HCT116 (cell line): ENCODE measurements around the gene GTPBP1. TPM values are rescaled to one million over a fixed set of nuclear protein-coding genes. Genes with fewer than 3 reads are reported as not detected.

ENCODE experiments used
- ATAC-seq: fragments of 200-7000 bp; cut with Tn5 transposase; 2 replicates; pipeline ENCODE4 v1.9.1; 2020; ENCODE audit warnings: mild to moderate bottlenecking, moderate library complexity
- BruUV-seq: library from RNA; stranded (reverse); fragments of 400-500 nt; replicated peaks from 2 replicates; lab custom pipeline; 2021; lab: Mats Ljungman, UMichigan
- CTCF ChIA-PET: fragments of 300-600 bp; sonication (Branson Sonifier 250); formaldehyde crosslinking; loops from one replicate; lab custom pipeline; 2021; ENCODE audit warnings: antibody characterized with exemption; lab: Charles Lee
- POLR2A ChIA-PET: fragments of 300-600, 350-600 bp; sonication (Branson Sonifier 250); formaldehyde crosslinking; loops from one replicate; lab custom pipeline; 2021; ENCODE audit warnings: antibody characterized with exemption; lab: Charles Lee
- RAD21 ChIA-PET, 2 experiments: fragments of 300-600 bp; sonication (Branson Sonifier 250); formaldehyde crosslinking; loops; one replicate each; lab custom pipeline; 2023; ENCODE audit warnings: low total read pairs in 2 of 2; ENCODE audit not compliant: uncharacterized antibody in 2 of 2, unreplicated experiment in 2 of 2, low non-redundant PET in 1 of 2; lab: Charles Lee
- DNase-seq: peaks from one replicate; pipeline ENCODE4 v3.0.0-alpha.2; 2010; ENCODE audit warnings: low read depth, low spot score
- H2AFZ ChIP-seq: fragments of 200-600 bp; shearing (Covaris generic), sonication (generic); 2 replicates; pipeline ENCODE4 v1.6.1; 2017; ENCODE audit warnings: low read depth, mixed run types, mixed read lengths, antibody characterized with exemption, low read length; ENCODE audit not compliant: poor library complexity, severe bottlenecking
- H3K27ac ChIP-seq: 2 replicates; pipeline ENCODE4 v1.5.1; 2012; ENCODE audit warnings: low read depth, low read length
- H3K27me3 ChIP-seq: fragments of 200-600 bp; sonication (generic); 2 replicates; pipeline ENCODE4 v1.6.1; 2016; ENCODE audit warnings: mixed run types, low read length, mixed read lengths; ENCODE audit not compliant: insufficient read depth
- H3K36me3 ChIP-seq, 2 experiments: fragments of 200-500 bp in 1 of 2; fragments of 200-600 bp in 1 of 2; sonication (Bioruptor generic) in 1 of 2; sonication (generic) in 1 of 2; 2 replicates each; pipeline versions ENCODE4 v1.5.1 to v1.6.1; 2014 to 2016; ENCODE audit warnings: low read length in 2 of 2, inconsistent platforms in 1 of 2, mixed read lengths in 1 of 2, mixed run types in 1 of 2; ENCODE audit not compliant: insufficient read depth in 2 of 2, control insufficient read depth in 1 of 2
- H3K4me1 ChIP-seq, 2 experiments: fragments of 200-600 bp in 1 of 2; sonication (generic) in 1 of 2; 2 replicates each; pipeline versions ENCODE4 v1.5.1 to v1.6.1; 2012 to 2017; ENCODE audit warnings: low read length in 2 of 2, inconsistent platforms in 1 of 2, mild to moderate bottlenecking in 1 of 2, mixed read lengths in 1 of 2, mixed run types in 1 of 2, moderate library complexity in 1 of 2; ENCODE audit not compliant: insufficient read depth in 2 of 2, control insufficient read depth in 1 of 2
- H3K4me2 ChIP-seq: fragments of 200-600 bp; sonication (generic); 2 replicates; pipeline ENCODE4 v1.6.1; 2017; ENCODE audit warnings: mixed run types, low read length, mixed read lengths
- H3K4me3 ChIP-seq, 2 experiments: fragments of 200-600 bp in 1 of 2; sonication (generic) in 1 of 2; replicated peaks in 1 of 2; 2 replicates each; pipeline ENCODE4 v1.5.1; 2011 to 2016; ENCODE audit warnings: low read length in 2 of 2, control low read depth in 1 of 2, low read depth in 1 of 2, mild to moderate bottlenecking in 1 of 2, mixed read lengths in 1 of 2, mixed run types in 1 of 2
- H3K79me2 ChIP-seq: fragments of 200-600 bp; sonication (generic); 2 replicates; pipeline ENCODE4 v1.6.1; 2017; ENCODE audit warnings: mild to moderate bottlenecking, mixed run types, low read length, moderate library complexity, mixed read lengths; ENCODE audit not compliant: insufficient read depth
- H3K9ac ChIP-seq: fragments of 200-600 bp; sonication (generic); 2 replicates; pipeline ENCODE4 v1.6.1; 2016; ENCODE audit warnings: low read length, mixed read lengths
- H3K9me2 ChIP-seq: fragments of 200-600 bp; sonication (generic), shearing (Covaris generic); 2 replicates; pipeline ENCODE4 v1.6.1; 2017; ENCODE audit warnings: mixed run types, mild to moderate bottlenecking, moderate library complexity; ENCODE audit not compliant: insufficient read depth
- H3K9me3 ChIP-seq, 2 experiments: fragments of 200-500 bp in 1 of 2; fragments of 200-600 bp in 1 of 2; sonication (Bioruptor generic) in 1 of 2; sonication (generic) in 1 of 2; 2 replicates each; pipeline ENCODE4 v1.6.1; 2014 to 2017; ENCODE audit warnings: low read length in 2 of 2, mixed read lengths in 2 of 2, inconsistent platforms in 1 of 2, low read depth in 1 of 2, mild to moderate bottlenecking in 1 of 2, mixed run types in 1 of 2, moderate library complexity in 1 of 2; ENCODE audit not compliant: control insufficient read depth in 1 of 2, insufficient read depth in 1 of 2
- H4K20me1 ChIP-seq: fragments of 200-600 bp; sonication (generic), shearing (Covaris generic); 2 replicates; pipeline ENCODE4 v1.6.1; 2017; ENCODE audit warnings: mixed run types, mild to moderate bottlenecking, moderate library complexity; ENCODE audit not compliant: insufficient read depth
- CBX3 ChIP-seq: IDR thresholded peaks from 2 replicates; pipeline ENCODE4 v1.6.1; 2012; ENCODE audit warnings: low read depth
- EGR1 ChIP-seq: IDR thresholded peaks from 2 replicates; pipeline ENCODE4 v1.6.1; 2012; ENCODE audit warnings: low read depth
- ELF1 ChIP-seq: IDR thresholded peaks from 2 replicates; pipeline ENCODE4 v1.6.1; 2012; ENCODE audit warnings: low read depth, borderline replicate concordance
- EZH2 ChIP-seq: fragments of 200-600 bp; sonication (generic); IDR thresholded peaks from 2 replicates; pipeline ENCODE4 v1.6.1; 2017; ENCODE audit warnings: antibody characterized with exemption, mixed run types
- JUND ChIP-seq: IDR thresholded peaks from 2 replicates; pipeline ENCODE4 v1.6.1; 2012
- POLR2A ChIP-seq: IDR thresholded peaks from 2 replicates; pipeline ENCODE4 v1.7.0; 2011; ENCODE audit warnings: borderline replicate concordance; ENCODE audit not compliant: insufficient read depth, insufficient read length; ENCODE audit errors: extremely low read depth
- POLR2AphosphoS5 ChIP-seq: IDR thresholded peaks from 2 replicates; pipeline ENCODE4 v1.6.1; 2011; ENCODE audit warnings: mild to moderate bottlenecking, low read depth, low read length, moderate library complexity
- RAD21 ChIP-seq: IDR thresholded peaks from 2 replicates; pipeline ENCODE4 v1.6.1; 2012; ENCODE audit warnings: low read depth, mild to moderate bottlenecking
- SIN3A ChIP-seq: IDR thresholded peaks from 2 replicates; pipeline ENCODE4 v1.6.1; 2012; ENCODE audit warnings: low read depth
- SP1 ChIP-seq: IDR thresholded peaks from 2 replicates; pipeline ENCODE4 v1.6.1; 2012; ENCODE audit warnings: low read depth
- SRF ChIP-seq: IDR thresholded peaks from 2 replicates; pipeline ENCODE4 v1.6.1; 2012; ENCODE audit warnings: low read depth
- YY1 ChIP-seq: IDR thresholded peaks from 2 replicates; pipeline ENCODE4 v1.6.1; 2011; ENCODE audit warnings: low read length, low read depth, moderate library complexity, mild to moderate bottlenecking; ENCODE audit not compliant: insufficient replicate concordance; ENCODE audit errors: extremely low read depth
- ZFX ChIP-seq: fragments of 450-650 bp; IDR thresholded peaks from 2 replicates; pipeline ENCODE4 v1.6.1; 2017
- ZNF274 ChIP-seq: fragments of 200-500 bp; sonication (Bioruptor generic); IDR thresholded peaks from 2 replicates; pipeline ENCODE4 v1.6.1; 2014; ENCODE audit warnings: mild to moderate bottlenecking, low read depth, low read length, inconsistent platforms
- intact Hi-C: fragments of 100-400 bp; cut with micrococcal nuclease; formaldehyde crosslinking; loops from 2 replicates; pipeline ENCODE4 v1.10.0; 2022
- total RNA-seq: library from RNA; stranded (reverse); gene quantifications from one replicate; pipeline ENCODE4 v1.2.1, GENCODE V29; 2021; ENCODE audit not compliant: unreplicated experiment
- TF ChIP-seq, protein P1 (sequence below): IDR thresholded peaks from 2 replicates; pipeline ENCODE4 v1.6.1; 2011; ENCODE audit warnings: mild to moderate bottlenecking, low read length, moderate library complexity; ENCODE audit not compliant: insufficient replicate concordance; ENCODE audit errors: extremely low read depth
- TF ChIP-seq, protein P2 (sequence below): IDR thresholded peaks from 2 replicates; pipeline ENCODE4 v1.6.1; 2012
- TF ChIP-seq, protein P3 (sequence below), 3 experiments: fragments of 200-600 bp in 1 of 3; sonication (generic) in 1 of 3; IDR thresholded peaks in 2 of 3; conservative IDR thresholded peaks in 1 of 3; 2 replicates each; pipeline ENCODE4 v1.5.1; 2012 to 2017; ENCODE audit warnings: low read depth in 2 of 3, low read length in 2 of 3, antibody characterized with exemption in 1 of 3, borderline replicate concordance in 1 of 3, control low read depth in 1 of 3, mild to moderate bottlenecking in 1 of 3, mixed read lengths in 1 of 3, mixed run types in 1 of 3, moderate library complexity in 1 of 3; ENCODE audit not compliant: insufficient read depth in 1 of 3
- TF ChIP-seq, protein P4 (sequence below): IDR thresholded peaks from 2 replicates; pipeline ENCODE4 v1.6.1; 2012; ENCODE audit warnings: low read depth
- TF ChIP-seq, protein P5 (sequence below): IDR thresholded peaks from 2 replicates; pipeline ENCODE4 v1.6.1; 2012

GTPBP1 gene
- total RNA-seq, 1 experiment from 2014 or later, result 48.2 TPM

DNA sequence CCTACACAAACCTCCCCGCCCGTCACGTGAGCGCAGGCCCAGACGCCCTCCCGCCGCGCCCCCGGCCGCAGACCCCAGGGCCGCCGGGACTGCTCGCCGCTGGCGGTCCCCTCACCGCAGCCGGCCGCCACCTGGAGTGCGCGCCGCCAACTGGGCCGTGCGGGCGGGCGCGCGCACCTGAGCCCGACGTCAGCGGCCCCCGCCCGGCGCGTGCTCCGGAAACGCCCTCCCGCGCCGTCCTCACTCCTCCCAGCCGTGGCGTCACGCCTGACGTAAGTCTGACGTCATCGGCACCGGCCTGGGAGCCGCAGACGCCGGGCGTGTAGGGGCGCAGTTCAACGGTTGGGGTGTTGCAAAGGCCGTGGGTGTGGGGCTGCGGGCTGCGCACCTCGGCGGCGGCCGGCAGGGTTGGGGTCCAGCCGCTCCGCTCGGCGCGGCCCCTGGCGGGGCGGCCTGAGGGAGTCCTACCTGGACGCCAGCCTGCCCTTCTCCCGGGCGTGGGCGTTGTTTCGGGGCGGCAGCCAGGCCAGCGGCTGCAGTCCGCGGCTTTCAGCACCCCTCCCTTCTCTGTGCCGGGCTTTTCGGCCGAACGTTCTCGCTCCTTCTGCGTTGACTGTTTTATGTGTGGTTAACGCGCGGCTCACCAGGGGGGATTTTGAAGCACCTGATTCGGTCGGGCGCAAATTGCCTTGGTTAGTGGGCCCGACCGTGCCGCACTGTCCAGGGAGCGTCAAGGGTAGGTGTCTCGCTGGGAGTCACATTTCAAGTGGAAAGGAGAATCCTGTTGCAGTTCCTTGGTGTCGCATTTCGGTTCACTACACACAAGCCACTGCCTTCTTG, 4.7 kb upstream of the GTPBP1 start, which contains the start of gene JOSD1:
JOSD1 (minus strand) TSS at position 155 of the 840 bp plus-strand sequence. CDS start 956 bp downstream, outside the sequence.
- no peaks in the 10 kb centered on the region for H3K27me3 ChIP-seq
- peaks cover 32 to 68% of the 10 kb centered on the region in 2 experiments for H3K4me1 ChIP-seq
- peak within 1 kb of the TSS; percentile 98 for H3K9ac ChIP-seq
- peaks cover 0 to 10% of the 10 kb centered on the region in 2 experiments; a peak in 2 of 4 replicates for H3K36me3 ChIP-seq
- ChIA-PET POLR2A (interaction anchor here (0.7 to 1.7 kb wide), 2 partner anchors 17 to 642 kb away, joined by 4 to 8 read pairs; no protein-coding TSS in a partner anchor), RAD21 (no interaction called here), CTCF (no interaction called here)
- ATAC-seq (peak; percentile 39), DNase-seq (peak; percentile 87)
- intact Hi-C loops, result no loop called here
- H3K4me3 ChIP-seq, result peak within 1 kb of the TSS; percentile 74 to 90
- peak within 1 kb of the TSS; percentile 95 for H3K4me2 ChIP-seq
- H2AFZ ChIP-seq, result no peak within 1 kb of the TSS
- H3K79me2 ChIP-seq, result peaks cover 47% of the 10 kb centered on the region
- peak within 1 kb of the TSS; percentile 88 for H3K27ac ChIP-seq
- no peaks in the 10 kb centered on the region for H3K9me3 ChIP-seq
- no TSS peak for BruUV-seq
- H4K20me1 ChIP-seq, result no peaks in the 10 kb centered on the region
- H3K9me2 ChIP-seq, result no peaks in the 10 kb centered on the region
- TF ChIP-seq POLR2A (peak; percentile 91), RAD21 (no peak), CBX3 (peak; percentile 9; the same call in 1 of the 2 replicates), ELF1 (no peak), ZFX (peak; percentile 92), YY1 (peak; percentile 67), SRF (no peak), ZNF274 (no peak), EGR1 (peak; percentile 98), EZH2 (no peak), POLR2AphosphoS5 (peak; percentile 93), SIN3A (peak; percentile 56), SP1 (peak; percentile 70), JUND (no peak)
- TF ChIP-seq, protein P1, sequence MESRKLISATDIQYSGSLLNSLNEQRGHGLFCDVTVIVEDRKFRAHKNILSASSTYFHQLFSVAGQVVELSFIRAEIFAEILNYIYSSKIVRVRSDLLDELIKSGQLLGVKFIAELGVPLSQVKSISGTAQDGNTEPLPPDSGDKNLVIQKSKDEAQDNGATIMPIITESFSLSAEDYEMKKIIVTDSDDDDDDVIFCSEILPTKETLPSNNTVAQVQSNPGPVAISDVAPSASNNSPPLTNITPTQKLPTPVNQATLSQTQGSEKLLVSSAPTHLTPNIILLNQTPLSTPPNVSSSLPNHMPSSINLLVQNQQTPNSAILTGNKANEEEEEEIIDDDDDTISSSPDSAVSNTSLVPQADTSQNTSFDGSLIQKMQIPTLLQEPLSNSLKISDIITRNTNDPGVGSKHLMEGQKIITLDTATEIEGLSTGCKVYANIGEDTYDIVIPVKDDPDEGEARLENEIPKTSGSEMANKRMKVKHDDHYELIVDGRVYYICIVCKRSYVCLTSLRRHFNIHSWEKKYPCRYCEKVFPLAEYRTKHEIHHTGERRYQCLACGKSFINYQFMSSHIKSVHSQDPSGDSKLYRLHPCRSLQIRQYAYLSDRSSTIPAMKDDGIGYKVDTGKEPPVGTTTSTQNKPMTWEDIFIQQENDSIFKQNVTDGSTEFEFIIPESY, result no peak
- TF ChIP-seq, protein P2, sequence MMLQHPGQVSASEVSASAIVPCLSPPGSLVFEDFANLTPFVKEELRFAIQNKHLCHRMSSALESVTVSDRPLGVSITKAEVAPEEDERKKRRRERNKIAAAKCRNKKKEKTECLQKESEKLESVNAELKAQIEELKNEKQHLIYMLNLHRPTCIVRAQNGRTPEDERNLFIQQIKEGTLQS, result no peak
- TF ChIP-seq, protein P3, sequence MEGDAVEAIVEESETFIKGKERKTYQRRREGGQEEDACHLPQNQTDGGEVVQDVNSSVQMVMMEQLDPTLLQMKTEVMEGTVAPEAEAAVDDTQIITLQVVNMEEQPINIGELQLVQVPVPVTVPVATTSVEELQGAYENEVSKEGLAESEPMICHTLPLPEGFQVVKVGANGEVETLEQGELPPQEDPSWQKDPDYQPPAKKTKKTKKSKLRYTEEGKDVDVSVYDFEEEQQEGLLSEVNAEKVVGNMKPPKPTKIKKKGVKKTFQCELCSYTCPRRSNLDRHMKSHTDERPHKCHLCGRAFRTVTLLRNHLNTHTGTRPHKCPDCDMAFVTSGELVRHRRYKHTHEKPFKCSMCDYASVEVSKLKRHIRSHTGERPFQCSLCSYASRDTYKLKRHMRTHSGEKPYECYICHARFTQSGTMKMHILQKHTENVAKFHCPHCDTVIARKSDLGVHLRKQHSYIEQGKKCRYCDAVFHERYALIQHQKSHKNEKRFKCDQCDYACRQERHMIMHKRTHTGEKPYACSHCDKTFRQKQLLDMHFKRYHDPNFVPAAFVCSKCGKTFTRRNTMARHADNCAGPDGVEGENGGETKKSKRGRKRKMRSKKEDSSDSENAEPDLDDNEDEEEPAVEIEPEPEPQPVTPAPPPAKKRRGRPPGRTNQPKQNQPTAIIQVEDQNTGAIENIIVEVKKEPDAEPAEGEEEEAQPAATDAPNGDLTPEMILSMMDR (IDR thresholded peaks at IDR 0.05 in 2 of 3, conservative IDR thresholded peaks at IDR 0.05 in 1 of 3; ENCODE audit: borderline replicate concordance in 1 of 3, insufficient read depth in 1 of 3, low read depth in 2 of 3, low read length in 2 of 3), result no peak
- TF ChIP-seq, protein P4, sequence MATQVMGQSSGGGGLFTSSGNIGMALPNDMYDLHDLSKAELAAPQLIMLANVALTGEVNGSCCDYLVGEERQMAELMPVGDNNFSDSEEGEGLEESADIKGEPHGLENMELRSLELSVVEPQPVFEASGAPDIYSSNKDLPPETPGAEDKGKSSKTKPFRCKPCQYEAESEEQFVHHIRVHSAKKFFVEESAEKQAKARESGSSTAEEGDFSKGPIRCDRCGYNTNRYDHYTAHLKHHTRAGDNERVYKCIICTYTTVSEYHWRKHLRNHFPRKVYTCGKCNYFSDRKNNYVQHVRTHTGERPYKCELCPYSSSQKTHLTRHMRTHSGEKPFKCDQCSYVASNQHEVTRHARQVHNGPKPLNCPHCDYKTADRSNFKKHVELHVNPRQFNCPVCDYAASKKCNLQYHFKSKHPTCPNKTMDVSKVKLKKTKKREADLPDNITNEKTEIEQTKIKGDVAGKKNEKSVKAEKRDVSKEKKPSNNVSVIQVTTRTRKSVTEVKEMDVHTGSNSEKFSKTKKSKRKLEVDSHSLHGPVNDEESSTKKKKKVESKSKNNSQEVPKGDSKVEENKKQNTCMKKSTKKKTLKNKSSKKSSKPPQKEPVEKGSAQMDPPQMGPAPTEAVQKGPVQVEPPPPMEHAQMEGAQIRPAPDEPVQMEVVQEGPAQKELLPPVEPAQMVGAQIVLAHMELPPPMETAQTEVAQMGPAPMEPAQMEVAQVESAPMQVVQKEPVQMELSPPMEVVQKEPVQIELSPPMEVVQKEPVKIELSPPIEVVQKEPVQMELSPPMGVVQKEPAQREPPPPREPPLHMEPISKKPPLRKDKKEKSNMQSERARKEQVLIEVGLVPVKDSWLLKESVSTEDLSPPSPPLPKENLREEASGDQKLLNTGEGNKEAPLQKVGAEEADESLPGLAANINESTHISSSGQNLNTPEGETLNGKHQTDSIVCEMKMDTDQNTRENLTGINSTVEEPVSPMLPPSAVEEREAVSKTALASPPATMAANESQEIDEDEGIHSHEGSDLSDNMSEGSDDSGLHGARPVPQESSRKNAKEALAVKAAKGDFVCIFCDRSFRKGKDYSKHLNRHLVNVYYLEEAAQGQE, result no peak
- TF ChIP-seq, protein P5, sequence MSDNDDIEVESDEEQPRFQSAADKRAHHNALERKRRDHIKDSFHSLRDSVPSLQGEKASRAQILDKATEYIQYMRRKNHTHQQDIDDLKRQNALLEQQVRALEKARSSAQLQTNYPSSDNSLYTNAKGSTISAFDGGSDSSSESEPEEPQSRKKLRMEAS, result peak; percentile 65
